Measurements from ENCODE around the gene GALR3.

The GALR3 gene

DNA sequence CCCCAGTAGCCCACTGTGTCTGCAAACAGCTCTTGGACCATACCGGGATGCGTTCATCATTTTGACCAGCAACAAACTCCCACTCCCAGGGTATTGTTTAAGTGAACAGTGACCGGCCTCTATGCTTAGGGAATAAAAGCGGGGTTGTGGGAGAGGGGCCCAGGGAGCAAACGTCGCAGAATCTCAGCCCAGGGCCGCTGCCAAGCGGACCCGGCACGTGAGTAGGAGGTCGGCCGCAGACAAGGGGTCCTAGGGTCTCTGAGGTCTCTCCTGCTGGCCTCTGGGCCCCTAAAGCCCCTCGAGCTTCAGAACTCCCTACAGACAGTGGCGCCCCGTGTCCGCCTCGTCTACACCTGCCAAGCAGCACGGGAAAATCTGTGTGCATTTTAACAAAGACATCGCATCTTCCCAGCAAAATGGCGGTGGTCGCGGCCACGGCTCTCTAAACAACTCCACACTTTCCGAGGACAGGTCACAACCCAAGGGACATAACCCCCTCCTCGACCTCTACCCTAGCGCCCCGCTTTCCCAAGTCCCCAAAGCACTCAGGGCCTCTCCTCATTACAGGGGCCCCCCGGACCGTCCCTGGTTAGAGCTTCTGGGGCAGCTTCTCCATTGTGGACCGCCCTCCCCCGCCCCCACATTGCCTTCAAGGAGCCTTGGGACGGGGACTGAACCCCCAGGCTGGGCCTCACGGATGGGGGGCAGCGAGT is 19.4 kb upstream of the GALR3 start:
- TF ChIP-seq NFIC (IDR thresholded peaks at IDR 0.05) (no peak), TCF12 (IDR thresholded peaks at IDR 0.05; ENCODE audit: low read depth) (no peak), TAF1 (IDR thresholded peaks at IDR 0.05; ENCODE audit: low read depth) (no peak), EGR1 (IDR thresholded peaks at IDR 0.05) (no peak), ZBTB7A (IDR thresholded peaks at IDR 0.05; ENCODE audit: low read depth) (no peak), TEAD4 (IDR thresholded peaks at IDR 0.05) (no peak), CEBPB (IDR thresholded peaks at IDR 0.05) (no peak)
- TF ChIP-seq, protein P1, sequence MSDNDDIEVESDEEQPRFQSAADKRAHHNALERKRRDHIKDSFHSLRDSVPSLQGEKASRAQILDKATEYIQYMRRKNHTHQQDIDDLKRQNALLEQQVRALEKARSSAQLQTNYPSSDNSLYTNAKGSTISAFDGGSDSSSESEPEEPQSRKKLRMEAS (IDR thresholded peaks at IDR 0.05) = no peak
- TF ChIP-seq, protein P2, sequence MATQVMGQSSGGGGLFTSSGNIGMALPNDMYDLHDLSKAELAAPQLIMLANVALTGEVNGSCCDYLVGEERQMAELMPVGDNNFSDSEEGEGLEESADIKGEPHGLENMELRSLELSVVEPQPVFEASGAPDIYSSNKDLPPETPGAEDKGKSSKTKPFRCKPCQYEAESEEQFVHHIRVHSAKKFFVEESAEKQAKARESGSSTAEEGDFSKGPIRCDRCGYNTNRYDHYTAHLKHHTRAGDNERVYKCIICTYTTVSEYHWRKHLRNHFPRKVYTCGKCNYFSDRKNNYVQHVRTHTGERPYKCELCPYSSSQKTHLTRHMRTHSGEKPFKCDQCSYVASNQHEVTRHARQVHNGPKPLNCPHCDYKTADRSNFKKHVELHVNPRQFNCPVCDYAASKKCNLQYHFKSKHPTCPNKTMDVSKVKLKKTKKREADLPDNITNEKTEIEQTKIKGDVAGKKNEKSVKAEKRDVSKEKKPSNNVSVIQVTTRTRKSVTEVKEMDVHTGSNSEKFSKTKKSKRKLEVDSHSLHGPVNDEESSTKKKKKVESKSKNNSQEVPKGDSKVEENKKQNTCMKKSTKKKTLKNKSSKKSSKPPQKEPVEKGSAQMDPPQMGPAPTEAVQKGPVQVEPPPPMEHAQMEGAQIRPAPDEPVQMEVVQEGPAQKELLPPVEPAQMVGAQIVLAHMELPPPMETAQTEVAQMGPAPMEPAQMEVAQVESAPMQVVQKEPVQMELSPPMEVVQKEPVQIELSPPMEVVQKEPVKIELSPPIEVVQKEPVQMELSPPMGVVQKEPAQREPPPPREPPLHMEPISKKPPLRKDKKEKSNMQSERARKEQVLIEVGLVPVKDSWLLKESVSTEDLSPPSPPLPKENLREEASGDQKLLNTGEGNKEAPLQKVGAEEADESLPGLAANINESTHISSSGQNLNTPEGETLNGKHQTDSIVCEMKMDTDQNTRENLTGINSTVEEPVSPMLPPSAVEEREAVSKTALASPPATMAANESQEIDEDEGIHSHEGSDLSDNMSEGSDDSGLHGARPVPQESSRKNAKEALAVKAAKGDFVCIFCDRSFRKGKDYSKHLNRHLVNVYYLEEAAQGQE (IDR thresholded peaks at IDR 0.05; ENCODE audit: low read depth) = no peak
- TF ChIP-seq, protein P3, sequence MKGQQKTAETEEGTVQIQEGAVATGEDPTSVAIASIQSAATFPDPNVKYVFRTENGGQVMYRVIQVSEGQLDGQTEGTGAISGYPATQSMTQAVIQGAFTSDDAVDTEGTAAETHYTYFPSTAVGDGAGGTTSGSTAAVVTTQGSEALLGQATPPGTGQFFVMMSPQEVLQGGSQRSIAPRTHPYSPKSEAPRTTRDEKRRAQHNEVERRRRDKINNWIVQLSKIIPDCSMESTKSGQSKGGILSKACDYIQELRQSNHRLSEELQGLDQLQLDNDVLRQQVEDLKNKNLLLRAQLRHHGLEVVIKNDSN (IDR thresholded peaks at IDR 0.05) = no peak

GRCh38 chr22:37804352-37804880 is 18.8 kb upstream of the GALR3 start:
- TF ChIP-seq, protein P2 (IDR thresholded peaks at IDR 0.05; ENCODE audit: low read depth) = no peak
- TF ChIP-seq TCF12 (IDR thresholded peaks at IDR 0.05; ENCODE audit: low read depth) = no peak
- TF ChIP-seq NFIC (IDR thresholded peaks at IDR 0.05) = no peak
- no peak for TF ChIP-seq EP300 (IDR thresholded peaks at IDR 0.05; ENCODE audit: borderline replicate concordance)
- no peak for TF ChIP-seq EGR1 (IDR thresholded peaks at IDR 0.05)
- TF ChIP-seq TEAD4 (IDR thresholded peaks at IDR 0.05) = no peak
- no peak for TF ChIP-seq TAF1 (IDR thresholded peaks at IDR 0.05; ENCODE audit: low read depth)
- TF ChIP-seq ZBTB7A (IDR thresholded peaks at IDR 0.05; ENCODE audit: low read depth) = peak; percentile 67

- TF ChIP-seq, protein P2 (IDR thresholded peaks at IDR 0.05; ENCODE audit: low read depth) = no peak
- TF ChIP-seq, protein P3 (IDR thresholded peaks at IDR 0.05) = peak; percentile 47; the same call in 1 of the 2 replicates
- no peak for TF ChIP-seq FOXM1 (IDR thresholded peaks at IDR 0.05; ENCODE audit: borderline replicate concordance, low read depth)
- no peak for TF ChIP-seq EGR1 (IDR thresholded peaks at IDR 0.05)
- TF ChIP-seq TAF1 (IDR thresholded peaks at IDR 0.05; ENCODE audit: low read depth) = peak; percentile 85; the same call in 1 of the 2 replicates
- TF ChIP-seq NFIC (IDR thresholded peaks at IDR 0.05) = no peak
- TF ChIP-seq TCF12 (IDR thresholded peaks at IDR 0.05; ENCODE audit: low read depth) = peak; percentile 68
- TF ChIP-seq RAD21 (IDR thresholded peaks at IDR 0.05; ENCODE audit: low read depth) = no peak
- TF ChIP-seq CREB1 (IDR thresholded peaks at IDR 0.05; ENCODE audit: low read depth) = no peak
- TF ChIP-seq ZBTB7A (IDR thresholded peaks at IDR 0.05; ENCODE audit: low read depth) = no peak
- TF ChIP-seq YY1 (IDR thresholded peaks at IDR 0.05; ENCODE audit: low read depth) = peak; percentile 84
- TF ChIP-seq CEBPB (IDR thresholded peaks at IDR 0.05) = no peak; the same call in 1 of the 2 replicates
- peak; percentile 46 for TF ChIP-seq TEAD4 (IDR thresholded peaks at IDR 0.05)
- TF ChIP-seq, protein P1 (IDR thresholded peaks at IDR 0.05) = peak; percentile 75
- peak; percentile 80 for TF ChIP-seq EP300 (IDR thresholded peaks at IDR 0.05; ENCODE audit: borderline replicate concordance)
These were observed 18.0 kb upstream of the GALR3 start for GRCh38 chr22:37804881-37805809.
